Testis (tissue), 2 donors: Measurements from ENCODE around the gene PRMT9.

Experiments used
- POLR2A ChIP-seq: fragments of 450-650 bp; IDR thresholded peaks from one replicate; pipeline ENCODE4 v1.6.1; 2017; ENCODE audit warnings: antibody characterized with exemption, mild to moderate bottlenecking, moderate library complexity
- TF ChIP-seq, protein P1 (sequence below), 3 experiments: fragments of 450-650 bp in 2 of 3; fragments of 200-600 bp in 1 of 3; sonication (generic) in 1 of 3; IDR thresholded peaks; one replicate each; pipeline ENCODE4 v1.5.1; 2016 to 2019; ENCODE audit warnings: antibody characterized with exemption in 3 of 3, mild to moderate bottlenecking in 2 of 3, moderate library complexity in 1 of 3

- no peak for TF ChIP-seq POLR2A
- TF ChIP-seq, protein P1, sequence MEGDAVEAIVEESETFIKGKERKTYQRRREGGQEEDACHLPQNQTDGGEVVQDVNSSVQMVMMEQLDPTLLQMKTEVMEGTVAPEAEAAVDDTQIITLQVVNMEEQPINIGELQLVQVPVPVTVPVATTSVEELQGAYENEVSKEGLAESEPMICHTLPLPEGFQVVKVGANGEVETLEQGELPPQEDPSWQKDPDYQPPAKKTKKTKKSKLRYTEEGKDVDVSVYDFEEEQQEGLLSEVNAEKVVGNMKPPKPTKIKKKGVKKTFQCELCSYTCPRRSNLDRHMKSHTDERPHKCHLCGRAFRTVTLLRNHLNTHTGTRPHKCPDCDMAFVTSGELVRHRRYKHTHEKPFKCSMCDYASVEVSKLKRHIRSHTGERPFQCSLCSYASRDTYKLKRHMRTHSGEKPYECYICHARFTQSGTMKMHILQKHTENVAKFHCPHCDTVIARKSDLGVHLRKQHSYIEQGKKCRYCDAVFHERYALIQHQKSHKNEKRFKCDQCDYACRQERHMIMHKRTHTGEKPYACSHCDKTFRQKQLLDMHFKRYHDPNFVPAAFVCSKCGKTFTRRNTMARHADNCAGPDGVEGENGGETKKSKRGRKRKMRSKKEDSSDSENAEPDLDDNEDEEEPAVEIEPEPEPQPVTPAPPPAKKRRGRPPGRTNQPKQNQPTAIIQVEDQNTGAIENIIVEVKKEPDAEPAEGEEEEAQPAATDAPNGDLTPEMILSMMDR (IDR thresholded peaks at IDR 0.05) = no peak
Measured at GRCh38 chr4:147591106-147591505, 92.9 kb downstream of the PRMT9 start.
